ENCODE results near the gene NKD2.

The NKD2 gene

GRCh38 chr5:1032011-1032410 is 23.4 kb downstream of the NKD2 start:
- no peak for DNase-seq

GRCh38 chr5:1032551-1033027 is 24.0 kb downstream of the NKD2 start:
- DNase-seq: no peak

- DNase-seq: no peak
Measured at GRCh38 chr5:1033178-1033577, 24.6 kb downstream of the NKD2 start.

- no peak for DNase-seq
Measured at GRCh38 chr5:1033606-1034420, 25.2 kb downstream of the NKD2 start.

GRCh38 chr5:1034421-1034905 is 25.9 kb downstream of the NKD2 start:
- no peak for DNase-seq

GRCh38 chr5:1034986-1035385 is 26.4 kb downstream of the NKD2 start:
- no peak for DNase-seq

- no peak for DNase-seq
Measured at GRCh38 chr5:1035421-1036405, 27.1 kb downstream of the NKD2 start.

- DNase-seq: no peak
Measured at GRCh38 chr5:1036504-1037122, 28.0 kb downstream of the NKD2 start.

- DNase-seq: no peak
Measured at GRCh38 chr5:1037123-1037670, 28.6 kb downstream of the NKD2 start.

GRCh38 chr5:1037671-1038416 is 29.2 kb downstream of the NKD2 start:
- DNase-seq: no peak

GRCh38 chr5:1038417-1039209 is 30.0 kb downstream of the NKD2 start:
- no peak for DNase-seq

GRCh38 chr5:1039210-1039548 is 30.6 kb downstream of the NKD2 start:
- no peak for DNase-seq

GRCh38 chr5:1039706-1040260 is 31.2 kb downstream of the NKD2 start:
- no peak for DNase-seq

- no peak for DNase-seq
Measured at GRCh38 chr5:1040571-1040970, 32.0 kb downstream of the NKD2 start.

GRCh38 chr5:1041225-1042143 is 32.9 kb downstream of the NKD2 start:
- no peak for DNase-seq

GRCh38 chr5:1042626-1043025 is 34.0 kb downstream of the NKD2 start:
- DNase-seq: no peak

GRCh38 chr5:1043327-1043726 is 34.7 kb downstream of the NKD2 start:
- no peak for DNase-seq

GRCh38 chr5:1044117-1044516 is 35.5 kb downstream of the NKD2 start:
- DNase-seq: no peak

GRCh38 chr5:1045960-1046560 is 37.5 kb downstream of the NKD2 start:
- DNase-seq: no peak
